Hematopoietic multipotent progenitor cell (in vitro differentiated cells): Measurements from ENCODE around the gene ZNF79. TPM values are rescaled to one million over a fixed set of nuclear protein-coding genes. Genes with fewer than 3 reads are reported as not detected.
A peak's percentile ranks its signal among the peaks of the same experiment; 100 is the strongest.

ENCODE experiments used
- DNase-seq, 3 donors: peaks; one replicate each; pipeline ENCODE4 v3.0.0-alpha.2; 2011 to 2015; ENCODE audit warnings: low read depth in 2 of 3, low spot score in 2 of 3
- total RNA-seq: library from RNA; depleted of rRNA; stranded (reverse); fragments of >200 nt; gene quantifications from one replicate; pipeline ENCODE4 v1.2.3, GENCODE V29; 2012

ZNF79 gene
- total RNA-seq, 1 donor, result 7.8 TPM

- peak in 2 of 3 donors; percentile 46 to 47 for DNase-seq
Measured at GRCh38 chr9:127397646-127398274, 26.4 kb upstream of the ZNF79 start.

DNA sequence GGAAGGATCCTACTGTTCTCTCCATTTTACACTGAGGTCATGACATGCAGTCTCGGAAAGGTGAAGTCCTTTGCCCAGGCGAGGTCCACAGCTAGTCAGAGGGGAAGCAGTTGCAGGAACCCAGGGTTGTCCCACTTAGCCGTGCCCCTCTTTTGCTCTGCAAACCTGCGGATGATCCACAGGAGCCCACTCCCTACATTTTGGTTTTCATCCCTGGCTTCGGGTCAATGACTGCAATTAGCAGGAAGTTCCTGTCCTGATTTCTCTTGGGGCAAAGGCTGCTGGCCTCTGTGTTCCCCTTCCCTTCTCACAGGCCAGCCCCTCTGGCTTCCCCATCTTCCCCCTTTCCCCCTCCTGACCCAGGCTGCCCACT lies 25.9 kb upstream of the ZNF79 start:
- DNase-seq, result no peak

GRCh38 chr9:127398715-127399400 lies 25.3 kb upstream of the ZNF79 start:
- DNase-seq, result no peak

- no peak for DNase-seq
Measured at GRCh38 chr9:127399736-127400269, 24.4 kb upstream of the ZNF79 start.

DNA sequence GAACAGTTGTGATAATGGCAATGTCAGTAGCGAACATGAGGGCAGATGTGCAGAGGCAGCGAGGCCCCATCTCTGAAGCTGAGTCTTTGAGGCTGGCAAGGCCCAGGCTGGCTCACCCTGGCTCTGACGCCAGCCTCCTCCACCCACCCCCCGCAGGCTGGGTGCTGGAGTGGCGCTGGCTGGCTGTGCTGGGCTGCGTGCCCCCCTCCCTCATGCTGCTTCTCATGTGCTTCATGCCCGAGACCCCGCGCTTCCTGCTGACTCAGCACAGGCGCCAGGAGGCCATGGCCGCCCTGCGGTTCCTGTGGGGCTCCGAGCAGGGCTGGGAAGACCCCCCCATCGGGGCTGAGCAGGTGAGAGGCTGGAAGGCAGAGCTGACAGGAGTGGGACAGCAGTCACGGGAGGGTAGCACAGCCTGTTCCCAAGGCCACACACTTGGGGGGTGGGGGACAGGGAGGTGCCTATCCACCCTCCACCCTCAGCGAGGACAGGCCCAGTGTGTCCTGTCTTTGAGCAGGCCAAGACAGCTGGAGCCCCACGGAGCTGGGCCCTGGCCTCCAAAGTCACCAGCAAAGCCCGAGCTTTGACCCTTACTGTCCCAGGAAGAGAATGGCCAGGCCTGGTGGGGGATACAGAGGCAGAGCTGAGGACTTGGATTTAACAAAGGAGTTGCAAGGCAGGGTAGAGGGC lies 21.6 kb upstream of the ZNF79 start:
- peak in 1 of 3 donors; percentile 29 for DNase-seq

DNA sequence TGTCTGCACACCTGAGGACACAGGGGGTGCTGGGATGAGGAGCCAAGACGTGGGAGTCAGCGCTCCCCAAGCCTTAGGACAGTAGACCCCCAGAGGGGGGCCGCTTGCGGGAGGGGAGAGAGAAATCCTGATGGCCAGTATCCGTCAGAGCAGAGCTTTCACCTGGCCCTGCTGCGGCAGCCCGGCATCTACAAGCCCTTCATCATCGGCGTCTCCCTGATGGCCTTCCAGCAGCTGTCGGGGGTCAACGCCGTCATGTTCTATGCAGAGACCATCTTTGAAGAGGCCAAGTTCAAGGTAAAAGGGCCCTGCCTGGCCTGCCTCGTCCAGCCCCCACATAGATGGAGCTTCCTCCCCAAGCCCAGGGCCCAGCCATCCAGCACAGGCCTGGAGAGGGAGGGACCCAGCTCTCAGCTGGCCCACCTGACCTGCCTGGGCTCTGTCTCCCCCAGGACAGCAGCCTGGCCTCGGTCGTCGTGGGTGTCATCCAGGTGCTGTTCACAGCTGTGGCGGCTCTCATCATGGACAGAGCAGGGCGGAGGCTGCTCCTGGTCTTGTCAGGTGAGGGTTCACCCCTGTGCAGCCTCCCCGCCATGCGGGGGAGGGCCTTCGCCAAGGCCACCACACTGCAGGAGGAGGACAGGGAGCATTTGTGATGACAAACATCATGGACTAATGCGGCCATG lies 20.5 kb upstream of the ZNF79 start:
- DNase-seq, result no peak

DNA sequence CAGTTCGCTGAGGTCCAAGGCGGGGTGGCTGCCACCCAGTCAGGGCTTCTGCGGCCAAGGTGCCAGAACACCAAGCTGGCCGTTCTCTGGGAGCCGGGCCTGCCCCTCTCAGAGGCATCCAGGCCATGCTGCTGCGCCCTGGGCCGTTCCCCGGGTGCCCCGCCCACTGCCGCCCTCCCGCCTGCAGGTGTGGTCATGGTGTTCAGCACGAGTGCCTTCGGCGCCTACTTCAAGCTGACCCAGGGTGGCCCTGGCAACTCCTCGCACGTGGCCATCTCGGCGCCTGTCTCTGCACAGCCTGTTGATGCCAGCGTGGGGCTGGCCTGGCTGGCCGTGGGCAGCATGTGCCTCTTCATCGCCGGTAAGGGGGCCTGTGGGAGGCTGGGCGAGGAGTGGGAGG lies 19.6 kb upstream of the ZNF79 start:
- no peak for DNase-seq

GRCh38 chr9:127405344-127406125 lies 18.6 kb upstream of the ZNF79 start:
- no peak for DNase-seq

- DNase-seq, result no peak
Measured at GRCh38 chr9:127406799-127407491, 17.2 kb upstream of the ZNF79 start.

DNA sequence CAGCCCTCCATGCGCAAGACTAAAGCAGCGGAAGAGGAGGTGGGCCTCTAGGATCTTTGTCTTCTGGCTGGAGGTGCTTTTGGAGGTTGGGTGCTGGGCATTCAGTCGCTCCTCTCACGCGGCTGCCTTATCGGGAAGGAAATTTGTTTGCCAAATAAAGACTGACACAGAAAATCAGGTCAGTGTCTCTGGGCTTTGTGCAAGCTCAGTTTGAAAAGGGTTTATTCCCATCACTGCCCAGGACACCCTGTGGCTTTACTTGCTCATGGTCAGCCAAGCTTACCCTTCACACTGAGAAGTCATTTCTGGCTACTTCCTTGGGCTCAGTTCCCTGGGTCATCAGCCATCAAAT lies 16.7 kb upstream of the ZNF79 start:
- no peak for DNase-seq

GRCh38 chr9:127411122-127411521 lies 13.1 kb upstream of the ZNF79 start:
- DNase-seq, result no peak

- no peak for DNase-seq
Measured at GRCh38 chr9:127415141-127415540, 9.0 kb upstream of the ZNF79 start.

GRCh38 chr9:127415657-127416056 lies 8.5 kb upstream of the ZNF79 start:
- DNase-seq, result no peak

DNA sequence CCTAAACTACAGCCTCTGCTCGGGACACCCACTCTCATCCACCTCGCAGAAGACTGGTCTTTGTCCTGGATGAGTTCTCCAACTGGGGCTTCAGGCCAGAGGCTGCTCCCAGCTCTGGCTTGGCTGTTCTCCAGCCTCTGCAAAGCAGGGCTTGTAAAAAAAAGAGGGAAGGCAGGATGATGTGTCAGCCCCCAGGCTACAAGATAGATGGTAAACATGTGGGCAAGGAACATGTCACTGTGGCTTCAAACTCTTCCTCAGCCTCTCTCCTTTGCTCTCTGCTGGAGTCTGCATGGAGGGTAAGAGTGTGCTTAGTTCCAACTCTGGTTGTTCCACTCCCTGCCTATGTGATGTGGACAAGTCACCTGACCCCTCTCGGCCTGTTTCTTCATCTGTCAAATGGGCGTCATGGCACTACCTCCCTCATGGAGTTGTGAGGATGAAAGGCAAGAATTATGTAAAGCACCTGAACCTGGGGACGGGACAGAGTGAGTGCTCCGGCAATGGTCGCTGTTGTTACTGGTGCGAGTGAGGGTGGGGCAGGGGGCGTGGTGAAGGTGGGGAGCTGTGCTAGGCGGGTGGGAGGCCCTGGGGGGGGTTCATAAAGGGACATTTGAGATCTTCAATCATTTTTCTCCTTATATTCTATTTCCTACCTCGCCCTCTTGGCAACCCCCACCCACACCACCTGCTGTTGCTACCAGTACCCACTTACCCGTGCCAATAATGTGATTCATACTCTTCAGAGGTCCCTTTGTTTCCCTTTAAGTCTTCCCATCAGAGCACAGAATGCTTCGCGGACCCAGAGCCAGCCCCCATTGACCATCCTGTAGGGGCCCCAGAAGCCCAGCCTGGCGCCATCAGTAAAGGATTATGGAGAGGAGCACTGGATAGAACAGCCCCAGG lies 6.8 kb upstream of the ZNF79 start:
- no peak for DNase-seq

DNA sequence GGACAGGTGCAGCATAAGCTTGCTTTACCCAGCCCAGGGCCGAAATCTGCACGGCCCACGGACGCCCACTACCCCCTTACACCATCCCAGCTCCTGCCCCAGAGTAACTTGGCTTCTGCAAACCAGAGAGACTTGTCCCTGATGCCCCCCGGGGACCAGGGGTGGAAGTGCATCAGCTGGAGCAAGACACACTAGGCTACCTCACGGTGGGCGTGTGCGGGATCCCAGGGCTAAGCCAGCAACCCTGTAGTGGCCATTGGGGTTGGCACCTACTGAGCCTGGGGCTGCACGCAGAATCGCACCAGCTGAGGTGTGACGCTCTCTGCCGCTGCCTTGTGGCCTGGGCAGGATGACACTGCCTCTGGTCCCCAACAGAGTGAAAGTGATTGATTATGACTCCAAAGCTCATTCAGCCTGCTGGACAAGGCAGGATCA lies 6.1 kb upstream of the ZNF79 start:
- DNase-seq, result peak in 2 of 3 donors; percentile 63 to 66

- no peak for DNase-seq
Measured at GRCh38 chr9:127419348-127419747, 4.8 kb upstream of the ZNF79 start.

DNA sequence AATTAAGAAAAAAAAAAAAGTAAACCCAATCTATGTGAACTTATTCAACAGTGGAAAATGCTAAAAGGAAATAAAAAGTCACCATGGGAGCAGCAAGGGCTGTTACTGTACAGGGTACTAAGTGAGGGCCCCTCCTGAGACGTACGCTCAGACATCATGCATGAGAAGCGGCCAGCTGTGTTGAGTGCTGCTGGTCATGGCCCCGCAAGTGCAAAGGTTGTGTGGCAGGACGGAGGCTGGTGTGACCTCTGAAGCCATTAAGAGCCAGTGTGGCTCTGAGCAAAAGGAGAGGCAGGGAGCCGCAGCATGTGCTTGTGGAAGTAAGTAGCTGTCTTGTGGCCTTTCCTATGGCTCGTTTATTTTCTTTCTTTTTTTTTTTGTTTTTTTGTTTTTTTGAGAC lies 3.1 kb upstream of the ZNF79 start:
- no peak for DNase-seq

DNA sequence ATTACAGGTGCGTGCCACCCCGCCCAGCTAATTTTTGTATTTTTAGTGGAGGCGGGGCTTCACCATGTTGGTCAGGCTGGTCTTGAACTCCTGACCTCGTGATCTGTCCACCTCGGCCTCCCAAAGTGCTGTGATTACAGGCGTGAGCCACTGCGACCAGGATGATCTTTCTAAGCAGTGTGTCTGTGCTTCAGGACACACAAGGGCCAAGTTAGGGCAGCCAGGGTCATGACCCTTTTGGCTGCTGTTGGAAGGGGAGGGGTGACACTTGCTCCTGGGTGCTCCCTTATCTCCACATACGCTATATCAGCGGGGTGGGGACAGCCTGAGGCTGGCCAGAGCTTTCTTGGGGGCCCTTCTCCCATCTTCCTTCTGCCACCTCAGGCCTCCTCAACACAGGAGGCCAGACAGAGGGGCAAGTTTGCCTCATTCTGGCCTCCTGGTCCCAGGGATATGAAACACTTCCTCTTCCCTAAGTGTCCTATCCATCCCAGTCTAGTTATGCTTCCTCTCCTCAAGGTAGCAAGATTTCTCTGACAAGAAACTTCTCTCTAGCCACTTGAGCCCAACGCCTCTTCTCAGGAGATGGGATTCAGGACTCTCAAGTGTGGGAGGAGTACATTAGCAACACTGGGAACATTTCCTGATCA lies 1.9 kb upstream of the ZNF79 start:
- no peak for DNase-seq
